HG02840 (cell line): ENCODE results near the gene ZNF618.
"Not testable (repeated sequence)": the region's sequence is repeated elsewhere in the genome, so short reads cannot be mapped to it uniquely, and the experiment has no call there.

ENCODE experiments used
- ATAC-seq: cut with Tn5 transposase; IDR thresholded peaks from one replicate; pipeline ENCODE4 v1.9.1; 2021; ENCODE audit warnings: mild to moderate bottlenecking, moderate library complexity, moderate number of reproducible peaks; ENCODE audit not compliant: unreplicated experiment, low FRiP score

Gene ZNF618

GRCh38 chr9:114072184-114073140 lies 196.4 kb downstream of the ZNF618 start:
- no peak for ATAC-seq

GRCh38 chr9:114075602-114076001 lies 199.5 kb downstream of the ZNF618 start:
- no peak for ATAC-seq

- ATAC-seq, result no peak
These were observed 200.4 kb downstream of the ZNF618 start for GRCh38 chr9:114076237-114077161.

GRCh38 chr9:114077162-114077837 lies 201.2 kb downstream of the ZNF618 start:
- no peak for ATAC-seq

GRCh38 chr9:114078021-114078780 lies 202.1 kb downstream of the ZNF618 start, which contains the start of gene AMBP:
TSS of gene AMBP (minus strand) at chr9:114078300. CDS start at chr9:114078209, 91 bp downstream.
- ATAC-seq, result no peak

- no peak for ATAC-seq
These were observed 202.7 kb downstream of the ZNF618 start for GRCh38 chr9:114078781-114079156.

- no peak for ATAC-seq
These were observed 204.2 kb downstream of the ZNF618 start for GRCh38 chr9:114080195-114080772.

- ATAC-seq, result no peak
These were observed 204.8 kb downstream of the ZNF618 start for GRCh38 chr9:114080773-114081440.

GRCh38 chr9:114081441-114082016 lies 205.4 kb downstream of the ZNF618 start:
- no peak for ATAC-seq

GRCh38 chr9:114082017-114082762 lies 206.1 kb downstream of the ZNF618 start:
- no peak for ATAC-seq

- ATAC-seq, result not testable (repeated sequence)
These were observed 206.8 kb downstream of the ZNF618 start for GRCh38 chr9:114082763-114083412.

GRCh38 chr9:114083666-114084065 lies 207.6 kb downstream of the ZNF618 start:
- no peak for ATAC-seq

- ATAC-seq, result no peak
These were observed 208.4 kb downstream of the ZNF618 start for GRCh38 chr9:114084282-114085073.

GRCh38 chr9:114085387-114085789 lies 209.3 kb downstream of the ZNF618 start:
- no peak for ATAC-seq

GRCh38 chr9:114086009-114086408 lies 209.9 kb downstream of the ZNF618 start:
- ATAC-seq, result no peak

GRCh38 chr9:114086607-114087006 lies 210.5 kb downstream of the ZNF618 start:
- ATAC-seq, result no peak
